PFSK-1 (cell line): ENCODE measurements around the gene TANGO2.
A peak's percentile ranks its signal among the peaks of the same experiment; 100 is the strongest.

Experiments
- FOXP2 ChIP-seq: optimal IDR thresholded peaks from 2 replicates; pipeline ENCODE3; 2011; ENCODE audit warnings: borderline replicate concordance, control low read depth, inconsistent platforms; ENCODE audit not compliant: insufficient read depth; ENCODE audit errors: extremely low read length, extremely low read depth
- POLR2AphosphoS5 ChIP-seq: IDR thresholded peaks from 2 replicates; pipeline ENCODE4 v1.6.1; 2012; ENCODE audit warnings: low read depth, mild to moderate bottlenecking, control low read depth, low read length, moderate library complexity
- REST ChIP-seq, 2 experiments: IDR thresholded peaks; 2 replicates each; pipeline versions ENCODE4 v1.6.1 to v1.8.0; 2011 to 2012; ENCODE audit warnings: low read depth in 2 of 2, low read length in 2 of 2, control low read depth in 1 of 2, inconsistent platforms in 1 of 2, mild to moderate bottlenecking in 1 of 2, moderate library complexity in 1 of 2; ENCODE audit not compliant: insufficient read depth in 1 of 2
- SIN3A ChIP-seq: IDR thresholded peaks from 2 replicates; pipeline ENCODE4 v1.6.1; 2012; ENCODE audit warnings: mild to moderate bottlenecking, low read length, moderate library complexity, borderline replicate concordance; ENCODE audit not compliant: insufficient read depth
- TAF1 ChIP-seq: IDR thresholded peaks from 2 replicates; pipeline ENCODE4 v1.6.1; 2012; ENCODE audit warnings: low read length, control low read depth, borderline replicate concordance; ENCODE audit not compliant: insufficient read depth

Gene TANGO2

GRCh38 chr22:19981171-19981960, 39.5 kb upstream of the TANGO2 start:
- TF ChIP-seq FOXP2 = no peak
- TF ChIP-seq POLR2AphosphoS5 = no peak
- TF ChIP-seq SIN3A = no peak
- TF ChIP-seq TAF1 = no peak
- TF ChIP-seq REST (IDR thresholded peaks at IDR 0.05; ENCODE audit: insufficient read depth in 1 of 2, low read depth in 2 of 2, low read length in 2 of 2) = no peak

GRCh38 chr22:19981961-19982920, 38.7 kb upstream of the TANGO2 start:
- peak; percentile 11 for TF ChIP-seq FOXP2
- no peak for TF ChIP-seq SIN3A
- TF ChIP-seq REST (IDR thresholded peaks at IDR 0.05; ENCODE audit: insufficient read depth in 1 of 2, low read depth in 2 of 2, low read length in 2 of 2) = no peak

- TF ChIP-seq REST (IDR thresholded peaks at IDR 0.05; ENCODE audit: insufficient read depth in 1 of 2, low read depth in 2 of 2, low read length in 2 of 2) = no peak
- TF ChIP-seq FOXP2 = no peak
- TF ChIP-seq SIN3A = no peak
- TF ChIP-seq POLR2AphosphoS5 = no peak
- TF ChIP-seq TAF1 = no peak
These were observed 37.8 kb upstream of the TANGO2 start for GRCh38 chr22:19982991-19983578.

- TF ChIP-seq POLR2AphosphoS5 (no peak), TAF1 (no peak), REST (IDR thresholded peaks at IDR 0.05; ENCODE audit: insufficient read depth in 1 of 2, low read depth in 2 of 2, low read length in 2 of 2) (no peak), FOXP2 (no peak), SIN3A (no peak)
These were observed 37.2 kb upstream of the TANGO2 start for GRCh38 chr22:19983741-19984140.
